ENCODE measurements around the gene DGKQ.
"Not testable (repeated sequence)": the region's sequence is repeated elsewhere in the genome, so short reads cannot be mapped to it uniquely, and the experiment has no call there.

DNA sequence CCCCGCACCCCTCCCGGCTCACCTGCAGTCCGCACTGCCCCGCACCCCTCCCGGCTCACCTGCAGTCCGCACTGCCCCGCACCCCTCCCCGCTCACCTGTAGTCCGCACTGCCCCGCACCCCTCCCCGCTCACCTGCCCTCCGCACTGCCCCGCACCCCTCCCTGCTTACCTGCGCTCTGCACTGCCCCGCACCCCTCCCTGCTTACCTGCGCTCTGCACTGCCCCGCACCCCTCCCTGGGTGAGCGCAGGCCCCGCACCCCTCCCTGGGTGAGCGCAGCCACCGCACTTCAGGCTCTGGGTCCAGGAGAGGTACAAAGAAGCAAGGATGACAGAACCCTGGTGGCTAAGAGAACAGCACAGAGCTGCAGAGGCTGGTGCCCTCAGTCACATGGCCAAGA is 45.8 kb downstream of the DGKQ start:
- not testable (repeated sequence) for TF ChIP-seq POLR2A (IDR thresholded peaks at IDR 0.05; ENCODE audit: low read length); SREBF2 (IDR thresholded peaks at IDR 0.05); KDM1A (IDR thresholded peaks at IDR 0.05; ENCODE audit: low read depth); PHF8 (IDR thresholded peaks at IDR 0.05; ENCODE audit: borderline replicate concordance, low read depth); BHLHE40 (IDR thresholded peaks at IDR 0.05; ENCODE audit: low read depth, low read length)
- TF ChIP-seq, protein P1, sequence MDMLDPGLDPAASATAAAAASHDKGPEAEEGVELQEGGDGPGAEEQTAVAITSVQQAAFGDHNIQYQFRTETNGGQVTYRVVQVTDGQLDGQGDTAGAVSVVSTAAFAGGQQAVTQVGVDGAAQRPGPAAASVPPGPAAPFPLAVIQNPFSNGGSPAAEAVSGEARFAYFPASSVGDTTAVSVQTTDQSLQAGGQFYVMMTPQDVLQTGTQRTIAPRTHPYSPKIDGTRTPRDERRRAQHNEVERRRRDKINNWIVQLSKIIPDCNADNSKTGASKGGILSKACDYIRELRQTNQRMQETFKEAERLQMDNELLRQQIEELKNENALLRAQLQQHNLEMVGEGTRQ (IDR thresholded peaks at IDR 0.05), result not testable (repeated sequence)
- TF ChIP-seq, protein P2, sequence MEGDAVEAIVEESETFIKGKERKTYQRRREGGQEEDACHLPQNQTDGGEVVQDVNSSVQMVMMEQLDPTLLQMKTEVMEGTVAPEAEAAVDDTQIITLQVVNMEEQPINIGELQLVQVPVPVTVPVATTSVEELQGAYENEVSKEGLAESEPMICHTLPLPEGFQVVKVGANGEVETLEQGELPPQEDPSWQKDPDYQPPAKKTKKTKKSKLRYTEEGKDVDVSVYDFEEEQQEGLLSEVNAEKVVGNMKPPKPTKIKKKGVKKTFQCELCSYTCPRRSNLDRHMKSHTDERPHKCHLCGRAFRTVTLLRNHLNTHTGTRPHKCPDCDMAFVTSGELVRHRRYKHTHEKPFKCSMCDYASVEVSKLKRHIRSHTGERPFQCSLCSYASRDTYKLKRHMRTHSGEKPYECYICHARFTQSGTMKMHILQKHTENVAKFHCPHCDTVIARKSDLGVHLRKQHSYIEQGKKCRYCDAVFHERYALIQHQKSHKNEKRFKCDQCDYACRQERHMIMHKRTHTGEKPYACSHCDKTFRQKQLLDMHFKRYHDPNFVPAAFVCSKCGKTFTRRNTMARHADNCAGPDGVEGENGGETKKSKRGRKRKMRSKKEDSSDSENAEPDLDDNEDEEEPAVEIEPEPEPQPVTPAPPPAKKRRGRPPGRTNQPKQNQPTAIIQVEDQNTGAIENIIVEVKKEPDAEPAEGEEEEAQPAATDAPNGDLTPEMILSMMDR (IDR thresholded peaks at IDR 0.05), result not testable (repeated sequence)

Measured in A549 (cell line).